GM18867 (cell line): Measurements from ENCODE around the gene BCL2.
A peak's percentile ranks its signal among the peaks of the same experiment; 100 is the strongest.

ENCODE experiments used
- ATAC-seq: cut with Tn5 transposase; IDR thresholded peaks from one replicate; pipeline ENCODE4 v1.9.1; 2021; ENCODE audit warnings: mild to moderate bottlenecking, moderate library complexity; ENCODE audit not compliant: unreplicated experiment

The BCL2 gene

DNA sequence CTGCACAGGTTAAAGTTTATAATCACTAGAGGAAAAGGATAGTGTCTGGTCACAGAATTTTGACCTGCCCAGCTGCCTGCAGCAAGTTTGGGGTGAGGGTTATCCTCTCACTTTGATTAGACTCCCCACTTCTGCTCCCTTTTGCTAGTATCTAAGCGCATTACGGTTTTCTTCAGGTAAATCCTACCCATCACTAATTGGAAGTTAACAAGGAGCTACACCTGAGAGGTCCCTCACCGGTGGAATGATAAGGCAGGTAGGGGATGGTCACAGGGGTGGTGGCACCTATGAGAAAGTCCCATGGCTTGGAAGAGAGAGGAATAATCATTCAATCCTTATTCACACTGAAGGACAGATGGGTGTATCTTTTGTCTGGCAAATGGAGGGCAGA lies 7.6 kb downstream of the BCL2 start:
- no peak for ATAC-seq

DNA sequence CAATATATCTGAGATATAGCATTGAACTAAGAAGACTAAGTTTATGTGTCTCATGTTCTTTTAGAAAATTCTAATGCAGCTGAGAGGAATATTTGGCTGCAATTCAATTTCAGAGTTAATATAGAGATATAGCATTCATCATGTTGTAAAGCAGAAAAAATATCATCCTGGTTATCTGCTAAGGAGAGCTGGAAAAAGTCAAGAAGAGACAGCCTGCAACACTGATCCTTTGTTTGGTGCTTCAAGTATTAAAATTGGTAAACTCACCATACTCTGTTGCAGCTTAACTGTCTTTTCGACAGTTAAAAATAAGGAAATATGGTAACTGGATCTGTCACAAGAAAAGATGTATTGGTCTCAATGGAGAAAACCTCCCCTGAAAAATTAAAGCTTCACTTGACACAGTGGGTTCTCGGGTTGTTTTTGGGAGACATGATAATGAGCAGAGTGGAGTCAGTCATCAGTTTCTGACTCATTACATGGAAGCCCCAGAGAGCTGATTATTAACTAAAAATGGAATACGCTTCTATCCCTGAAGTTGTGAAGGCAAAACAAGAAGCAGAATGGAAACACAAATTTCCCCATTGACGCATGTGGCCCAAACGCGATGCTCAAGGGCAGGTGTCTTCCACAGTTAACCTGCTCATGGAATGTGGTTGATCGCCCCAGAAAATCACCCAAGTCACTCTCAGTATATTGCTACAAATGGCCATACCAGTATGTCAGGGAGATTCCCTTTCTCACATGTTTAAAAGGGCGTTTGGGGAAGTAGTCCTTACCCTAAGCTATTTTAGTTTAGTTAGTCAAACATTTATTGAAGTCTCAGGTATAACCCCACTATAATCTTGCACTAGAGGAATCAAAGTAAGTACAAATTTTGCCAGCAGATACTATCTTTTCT lies 8.2 kb downstream of the BCL2 start:
- peak; percentile 53 for ATAC-seq

DNA sequence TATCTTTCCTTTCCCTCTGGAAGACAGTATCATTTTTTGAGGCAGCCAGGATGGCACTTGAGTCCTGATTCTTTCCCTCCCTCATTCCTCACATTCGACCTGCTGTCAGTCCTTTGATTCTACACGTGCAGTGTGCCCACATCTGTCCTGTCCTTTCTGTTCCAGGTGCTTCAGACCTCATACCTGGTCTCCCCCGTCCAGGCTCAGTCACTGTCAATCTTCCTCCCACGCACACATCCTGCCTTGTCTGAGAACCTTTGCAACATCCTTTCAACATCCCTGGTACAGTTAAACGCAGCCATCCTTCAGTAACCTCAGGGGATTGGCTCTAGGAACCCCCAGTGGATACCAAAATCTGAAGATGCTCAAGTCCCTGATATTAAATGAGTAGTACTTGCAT lies 10.1 kb downstream of the BCL2 start:
- ATAC-seq: no peak

DNA sequence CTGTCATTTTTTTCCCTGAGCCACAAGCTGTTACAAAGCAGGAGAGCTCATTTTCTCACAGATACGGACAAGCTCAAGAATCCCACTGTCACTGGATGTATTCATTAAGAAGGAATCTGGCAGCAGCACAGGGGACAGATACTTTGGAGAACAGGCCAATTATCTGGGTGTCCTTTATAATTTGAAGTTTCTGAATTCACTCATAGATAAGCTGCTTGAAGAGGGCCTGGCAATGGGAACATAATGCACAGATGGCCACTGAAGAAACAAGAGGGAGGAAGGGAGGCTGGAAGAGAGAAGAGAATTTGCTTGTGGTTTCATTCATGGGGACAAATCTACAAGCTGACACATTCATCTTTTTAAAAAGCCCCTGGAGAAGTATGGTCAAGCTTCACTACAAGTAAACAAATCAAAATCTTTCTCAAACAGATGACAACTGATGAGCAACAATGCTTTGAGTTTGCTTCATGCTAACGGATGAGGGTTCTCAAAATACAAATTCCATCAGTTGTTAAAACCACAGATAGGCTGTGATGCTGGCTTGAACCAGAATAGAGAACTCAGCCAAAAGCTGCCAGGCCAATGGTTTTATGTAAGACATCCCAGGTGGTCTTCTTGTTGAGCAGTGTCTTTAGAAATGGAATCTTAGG lies 11.9 kb downstream of the BCL2 start:
- no peak for ATAC-seq

DNA sequence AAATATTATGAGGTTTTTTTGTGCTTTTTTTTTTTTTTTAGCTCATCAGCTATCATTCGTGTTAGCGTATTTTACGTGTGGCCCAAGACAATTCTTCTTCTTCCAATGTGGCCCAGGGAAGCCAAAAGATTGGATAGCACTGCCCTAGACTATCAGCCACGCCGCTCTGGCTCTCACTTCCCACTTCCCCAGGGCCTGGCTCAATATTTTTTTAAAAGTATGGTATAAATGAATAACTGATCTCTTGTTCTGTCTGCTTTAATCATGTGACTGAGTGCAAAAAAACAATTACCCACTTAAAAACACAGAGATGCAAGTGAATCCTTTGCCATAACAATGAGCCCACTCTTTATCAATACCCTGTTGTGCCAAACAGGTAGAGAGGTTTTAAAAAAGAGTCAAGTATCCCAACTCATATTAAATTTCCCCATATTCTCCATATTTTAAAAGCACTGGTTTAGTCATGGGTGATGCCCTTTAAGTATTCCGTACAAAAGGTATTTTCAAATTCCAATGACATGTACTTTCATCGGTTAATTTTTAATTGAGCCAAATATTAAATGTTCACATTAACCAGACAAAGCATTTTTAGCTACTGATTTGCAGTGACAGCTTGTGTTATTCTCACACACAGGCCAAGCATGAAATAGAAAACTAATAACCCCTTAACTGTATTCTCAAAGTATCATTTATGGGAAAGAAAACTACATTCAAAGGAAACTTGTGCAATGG lies 12.6 kb downstream of the BCL2 start:
- ATAC-seq: no peak

DNA sequence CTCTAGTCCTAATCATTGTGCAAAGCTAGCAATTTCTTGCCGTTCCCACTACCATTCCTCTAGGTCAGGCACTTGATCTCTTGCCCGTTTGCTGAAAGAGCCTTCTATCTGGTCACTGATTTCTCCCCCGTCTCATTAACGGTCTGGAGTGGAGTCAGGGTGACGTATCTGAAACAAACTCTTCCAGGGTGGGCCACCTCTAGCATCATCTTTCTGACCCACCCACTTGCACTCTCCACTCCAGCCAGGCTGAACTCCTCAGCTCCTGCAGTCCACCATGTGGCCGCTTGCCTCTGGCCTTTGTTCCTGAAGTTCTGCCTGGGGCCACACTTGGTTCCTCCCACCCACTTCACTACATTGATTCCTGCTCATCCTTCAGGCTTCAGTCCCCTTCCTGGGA lies 13.3 kb downstream of the BCL2 start:
- no peak for ATAC-seq

DNA sequence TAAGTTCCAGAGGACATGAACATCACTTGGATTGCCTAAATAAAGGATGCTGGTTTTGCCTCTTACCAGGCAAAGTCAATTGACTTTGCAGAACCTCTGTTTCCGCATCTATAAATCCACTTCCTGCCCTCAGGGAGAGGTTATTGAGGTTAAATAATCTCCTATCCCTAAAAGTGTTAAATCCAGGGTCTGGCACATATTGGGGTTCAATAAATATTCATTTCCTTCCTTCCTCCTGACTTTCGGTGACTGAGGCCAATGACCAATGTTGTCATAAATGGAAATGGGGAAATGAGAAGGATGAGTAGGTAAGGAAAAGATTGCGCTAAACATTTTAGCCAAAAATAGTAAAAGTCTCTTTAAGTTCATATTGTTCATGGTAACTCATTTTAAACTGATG lies 16.0 kb downstream of the BCL2 start:
- ATAC-seq: no peak

DNA sequence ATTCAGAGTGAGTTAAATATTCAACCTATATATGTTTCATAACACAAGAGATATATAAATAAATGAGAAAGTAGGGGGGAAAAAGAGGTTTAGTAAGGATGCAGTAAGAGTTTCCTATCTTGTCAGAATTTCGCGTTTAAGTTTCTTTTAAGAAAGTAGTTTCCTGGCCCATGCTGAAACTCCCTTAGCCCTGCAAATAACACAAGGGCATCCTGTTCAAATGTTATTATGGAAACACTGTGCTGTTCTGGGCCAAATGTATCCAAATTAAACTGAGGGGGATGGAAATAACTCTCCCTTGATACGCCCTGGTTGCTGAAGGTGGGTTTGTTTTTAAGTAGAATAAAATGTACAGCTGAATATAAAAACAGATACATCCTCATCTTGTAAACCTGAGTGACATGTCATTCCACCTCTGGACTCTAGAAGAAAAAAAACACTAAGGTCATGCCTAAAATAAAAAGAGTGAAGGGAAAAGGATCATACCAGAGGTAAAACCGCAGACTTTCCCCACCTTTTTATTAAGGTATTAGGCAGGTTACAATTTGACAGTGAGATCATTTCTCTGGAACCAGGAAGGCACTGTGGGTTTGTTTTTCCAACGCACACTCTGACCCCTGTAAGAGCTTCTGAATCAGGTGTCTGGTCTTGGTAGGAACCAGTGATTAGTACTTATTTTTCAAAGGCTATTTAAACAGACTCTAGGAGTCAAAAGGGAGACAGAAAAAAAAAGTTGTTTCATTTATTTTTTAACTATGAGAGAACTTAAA lies 16.7 kb downstream of the BCL2 start:
- ATAC-seq: no peak

DNA sequence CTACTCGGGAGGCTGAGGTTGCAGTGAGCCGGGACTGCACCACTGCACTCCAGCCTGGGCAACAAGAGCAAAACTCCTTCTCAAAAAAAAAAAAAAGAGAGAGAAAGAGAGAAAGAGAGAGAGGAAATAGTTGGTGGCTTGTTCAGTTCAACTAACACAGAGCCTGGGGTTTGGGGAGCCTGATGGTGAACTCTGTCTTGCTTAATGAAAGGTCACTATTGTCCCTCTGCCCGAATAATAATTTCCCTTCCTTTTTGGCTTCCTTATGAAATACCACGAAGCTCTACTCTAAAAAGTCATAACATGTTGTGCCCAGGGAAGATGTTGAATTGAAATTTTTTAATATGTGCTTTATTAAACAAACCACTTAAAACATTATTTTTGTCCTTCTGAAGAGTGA lies 17.3 kb downstream of the BCL2 start:
- ATAC-seq: no peak

DNA sequence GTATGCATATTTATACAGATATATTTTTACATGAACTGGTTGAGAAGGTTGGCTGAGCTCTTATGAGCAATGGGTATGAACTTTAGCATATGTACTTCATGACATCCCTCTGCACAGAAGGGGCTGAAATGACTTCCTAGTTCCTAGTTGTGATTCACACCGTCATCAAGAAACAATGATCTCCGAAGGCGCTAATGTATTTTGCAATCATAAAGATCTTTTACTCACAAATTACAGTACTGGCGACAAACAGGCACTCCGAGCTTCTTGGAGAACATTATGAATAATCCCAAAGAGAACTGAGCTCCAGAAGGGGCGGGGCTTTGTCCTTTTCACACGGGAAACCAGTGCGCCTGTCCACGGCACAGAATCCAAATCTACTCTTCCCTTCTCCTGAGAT lies 18.1 kb downstream of the BCL2 start:
- ATAC-seq: no peak

DNA sequence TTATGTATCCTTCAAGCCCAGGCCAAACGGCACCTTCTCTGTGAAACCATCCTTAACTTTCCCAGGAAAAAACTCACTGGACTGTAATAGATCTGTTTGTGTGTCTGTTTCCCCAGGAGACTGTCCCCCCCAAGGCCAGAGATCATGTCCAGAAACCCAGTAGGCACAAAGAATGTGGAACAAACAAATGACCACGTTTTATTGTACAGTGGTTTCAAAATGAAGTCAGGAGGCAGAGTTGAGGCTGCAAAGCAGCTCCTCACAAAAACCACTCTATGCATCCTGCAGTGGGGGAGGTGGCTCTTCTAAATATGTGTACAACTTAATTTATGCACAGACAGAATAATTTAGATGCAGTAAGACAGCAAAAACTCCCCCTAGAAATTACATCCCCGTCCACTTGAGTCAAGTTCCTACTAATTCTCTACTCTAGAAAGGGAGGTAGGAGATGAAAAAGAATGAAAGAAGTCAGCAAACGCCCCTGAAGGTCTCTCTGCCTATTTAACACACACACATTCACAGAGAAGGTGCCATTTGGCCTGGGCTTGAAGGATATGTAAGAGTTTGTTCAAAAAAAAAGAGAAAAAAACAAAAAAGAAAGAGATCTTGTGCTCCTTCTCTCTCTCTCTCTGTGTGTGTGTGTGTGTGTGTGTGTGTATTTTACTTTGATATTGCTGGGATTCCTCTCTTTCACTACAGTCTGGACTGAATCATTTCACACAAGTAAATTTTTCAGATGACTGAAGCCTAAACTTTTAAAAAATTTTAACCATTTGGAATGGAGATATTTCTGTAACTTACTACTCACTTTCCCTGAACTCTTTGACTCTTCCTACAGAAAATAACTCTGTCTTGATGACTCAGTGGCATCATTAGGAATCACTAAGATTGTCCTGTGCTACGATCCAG lies 19.5 kb downstream of the BCL2 start:
- ATAC-seq: no peak

DNA sequence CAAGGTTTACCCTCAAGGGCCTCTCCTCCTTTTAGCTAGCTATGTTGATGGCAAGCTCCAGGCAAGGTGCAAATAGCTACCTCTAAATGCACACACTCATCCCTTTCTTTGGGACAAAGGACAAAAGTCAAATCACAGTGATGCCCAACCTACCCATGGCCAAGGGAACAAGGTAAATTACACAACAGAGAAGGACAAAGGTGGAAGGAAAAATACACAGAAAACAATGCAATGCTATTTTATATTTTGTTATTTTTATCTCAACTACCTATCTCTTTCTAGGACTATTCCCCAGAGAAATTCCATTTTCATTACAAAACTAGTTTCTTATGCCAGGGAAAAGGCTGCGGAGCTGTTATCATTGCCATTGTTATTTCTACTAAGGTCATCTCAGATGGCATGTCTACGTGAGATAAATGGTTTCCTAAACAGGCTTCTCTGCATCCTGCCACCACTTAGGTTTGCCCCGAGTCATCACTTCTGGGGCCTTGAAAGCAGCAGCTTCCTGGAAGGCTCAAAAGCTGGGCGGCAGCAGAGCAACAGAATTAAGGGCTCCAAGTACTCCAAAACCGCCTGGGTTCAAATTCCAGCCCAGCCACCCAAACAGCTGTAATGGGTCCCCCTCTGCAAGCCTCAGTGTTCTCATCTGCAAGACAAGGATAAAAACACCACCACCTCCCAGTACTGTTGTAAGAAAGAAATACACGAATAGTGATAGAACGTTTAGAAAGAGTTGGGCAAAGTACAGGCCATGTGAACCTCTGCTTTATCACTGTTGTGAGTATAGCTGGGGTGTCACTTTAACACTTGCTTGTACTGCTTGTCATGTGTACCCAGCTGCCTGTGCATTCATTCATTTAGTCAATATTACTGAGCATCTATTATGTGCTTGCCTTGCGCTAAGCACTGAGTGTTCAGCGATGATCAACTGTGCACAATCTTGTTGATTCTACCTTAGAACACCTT lies 20.9 kb downstream of the BCL2 start:
- no peak for ATAC-seq

DNA sequence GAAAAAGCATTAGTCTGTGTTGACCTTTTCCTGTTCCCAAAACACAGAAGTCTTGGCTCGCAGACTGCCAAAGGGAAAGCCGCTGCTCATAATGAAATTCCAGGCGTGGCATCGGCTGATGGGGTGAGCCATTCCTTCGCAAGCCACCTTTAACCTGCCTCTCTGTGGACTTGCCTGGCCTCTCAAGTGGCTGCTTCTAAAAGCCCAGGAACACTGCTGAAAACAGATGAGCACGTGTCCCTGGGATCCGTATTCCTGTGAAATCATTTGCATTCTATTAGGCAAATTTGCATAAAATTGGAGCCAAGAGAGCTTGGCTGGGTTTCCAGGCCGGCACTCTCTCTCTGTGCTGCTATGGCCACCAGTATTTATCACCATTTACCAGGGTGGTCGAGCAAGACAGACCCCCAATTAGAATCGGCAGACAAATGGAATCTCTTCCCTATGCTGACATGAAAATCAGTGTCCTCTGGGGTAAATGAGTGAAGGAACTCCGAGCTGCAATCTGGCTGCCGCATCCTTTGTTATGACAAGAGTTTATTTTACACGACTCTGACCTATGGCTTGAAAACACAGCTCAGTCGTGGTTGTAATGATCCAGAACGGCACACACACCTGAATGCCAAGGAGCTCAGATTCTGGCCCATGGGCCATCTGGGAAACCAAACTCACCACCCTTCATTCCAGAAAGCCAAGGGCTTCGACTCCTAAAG lies 21.7 kb downstream of the BCL2 start:
- no peak for ATAC-seq

DNA sequence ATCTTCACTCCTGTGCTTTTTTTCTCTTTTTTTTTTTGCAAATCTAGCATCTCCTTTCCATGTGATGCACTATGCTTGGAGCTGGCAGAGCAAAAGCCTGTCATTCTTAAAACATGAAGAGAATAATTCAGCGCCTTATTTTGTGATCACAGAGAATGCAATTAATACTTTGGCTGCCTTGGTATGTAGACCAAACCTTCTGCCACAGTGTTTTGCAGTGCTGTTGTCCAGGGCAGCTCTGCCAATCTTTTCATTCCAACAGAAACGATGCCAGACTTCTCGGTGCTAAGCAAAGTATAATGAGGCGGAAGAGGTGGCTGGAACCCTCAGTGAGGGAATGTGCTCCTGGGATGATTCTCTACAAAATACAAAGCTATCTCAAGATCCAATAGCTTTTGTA lies 25.6 kb downstream of the BCL2 start:
- ATAC-seq: no peak

DNA sequence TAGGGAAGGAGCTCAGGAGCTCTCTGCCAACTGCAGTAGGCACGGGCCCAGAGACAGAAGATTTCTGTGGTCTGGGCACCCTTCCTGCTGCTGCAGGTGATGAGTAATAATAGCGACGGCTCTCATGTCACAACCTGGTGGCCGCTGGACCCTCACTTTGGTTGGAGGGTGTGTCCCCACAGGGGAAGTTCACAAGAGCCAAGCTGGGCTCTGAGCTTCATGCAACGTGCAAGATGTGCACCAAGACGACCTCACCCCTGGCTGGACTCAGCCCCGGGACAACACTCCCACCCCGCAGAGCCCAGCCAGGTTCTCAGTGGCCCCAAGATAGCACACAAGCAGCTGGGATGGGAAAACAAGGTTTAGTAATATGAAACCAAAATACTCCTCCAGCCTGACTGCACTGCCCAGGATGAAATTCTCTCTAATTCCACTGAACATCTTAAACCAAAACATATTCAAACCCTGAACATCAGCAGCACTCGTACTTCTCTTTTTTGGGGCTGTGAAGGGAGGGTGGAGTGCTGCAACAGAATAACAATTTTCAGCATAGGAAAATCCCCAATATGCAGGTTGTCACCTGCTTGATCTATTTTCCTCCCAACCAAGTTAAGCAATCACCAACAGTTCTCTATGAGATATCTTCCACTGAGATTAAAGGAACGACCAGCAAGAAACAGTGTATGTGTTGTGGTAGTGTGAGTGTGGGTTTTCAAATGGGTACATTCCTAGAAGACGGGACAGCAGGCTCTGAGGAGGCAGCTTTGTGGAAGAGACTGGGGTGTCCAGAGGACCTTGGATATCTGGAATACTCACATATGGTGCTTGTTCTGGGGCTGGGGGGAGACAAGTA lies 26.5 kb downstream of the BCL2 start:
- peak; percentile 65 for ATAC-seq

DNA sequence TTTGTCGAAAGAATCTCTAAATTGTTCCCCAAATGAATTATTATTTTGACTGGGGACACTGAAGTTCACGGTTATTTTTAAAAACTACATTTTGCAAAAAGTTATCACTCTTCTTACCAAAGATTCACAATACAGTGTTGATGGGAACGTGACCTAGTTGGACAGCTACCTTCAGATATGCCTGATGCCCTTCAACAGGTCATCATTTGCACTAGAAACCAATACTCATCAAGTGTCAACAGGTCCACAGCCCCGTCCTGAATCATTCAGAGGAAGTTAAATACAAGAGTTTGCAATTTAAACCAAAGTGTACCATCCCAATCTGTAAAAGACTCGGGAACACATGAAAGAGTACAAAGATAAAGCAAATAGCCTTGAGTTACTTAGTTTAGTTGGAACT lies 28.3 kb downstream of the BCL2 start:
- no peak for ATAC-seq

DNA sequence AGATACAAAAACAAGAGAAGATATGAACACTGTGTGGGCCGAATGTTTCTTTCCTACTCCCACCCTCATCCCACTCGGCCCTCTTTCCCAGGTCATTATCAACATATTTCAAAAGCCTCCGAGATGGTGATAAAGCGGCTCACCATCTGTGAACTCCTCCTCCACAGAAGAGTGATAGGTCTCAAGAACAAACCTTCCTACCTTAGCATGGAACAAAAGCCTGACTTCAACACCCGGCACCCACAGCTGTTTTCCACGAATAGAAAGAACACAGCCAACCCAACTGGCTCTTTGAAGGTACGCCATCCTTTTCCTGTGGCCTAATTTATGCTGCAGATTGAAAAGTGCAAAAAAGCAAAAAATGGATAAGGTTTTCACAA lies 28.8 kb downstream of the BCL2 start:
- ATAC-seq: no peak
